ENCODE measurements around the gene CDKAL1.

- no peak for TF ChIP-seq CTCF (IDR thresholded peaks at IDR 0.05)
- no peak for TF ChIP-seq EZH2phosphoT487 (IDR thresholded peaks at IDR 0.05)
Observed at GRCh38 chr6:21083708-21084107, 549.5 kb downstream of the CDKAL1 start.

Data from neural progenitor cell (in vitro differentiated cells).